ENCODE results near the gene CELF6.

GRCh38 chr15:72236381-72237003 lies 83.5 kb downstream of the CELF6 start:
- TF ChIP-seq CTCF (conservative IDR thresholded peaks at IDR 0.05 in 1 of 2, IDR thresholded peaks at IDR 0.05 in 1 of 2; ENCODE audit: low read depth in 1 of 2, low read length in 2 of 2) (no peak), EZH2 (IDR thresholded peaks at IDR 0.05; ENCODE audit: low read length, missing control alignments) (no peak)
